Measurements from ENCODE around the gene KHNYN.
"Not testable (repeated sequence)": the region's sequence is repeated elsewhere in the genome, so short reads cannot be mapped to it uniquely, and the experiment has no call there.

- TF ChIP-seq, protein P1, sequence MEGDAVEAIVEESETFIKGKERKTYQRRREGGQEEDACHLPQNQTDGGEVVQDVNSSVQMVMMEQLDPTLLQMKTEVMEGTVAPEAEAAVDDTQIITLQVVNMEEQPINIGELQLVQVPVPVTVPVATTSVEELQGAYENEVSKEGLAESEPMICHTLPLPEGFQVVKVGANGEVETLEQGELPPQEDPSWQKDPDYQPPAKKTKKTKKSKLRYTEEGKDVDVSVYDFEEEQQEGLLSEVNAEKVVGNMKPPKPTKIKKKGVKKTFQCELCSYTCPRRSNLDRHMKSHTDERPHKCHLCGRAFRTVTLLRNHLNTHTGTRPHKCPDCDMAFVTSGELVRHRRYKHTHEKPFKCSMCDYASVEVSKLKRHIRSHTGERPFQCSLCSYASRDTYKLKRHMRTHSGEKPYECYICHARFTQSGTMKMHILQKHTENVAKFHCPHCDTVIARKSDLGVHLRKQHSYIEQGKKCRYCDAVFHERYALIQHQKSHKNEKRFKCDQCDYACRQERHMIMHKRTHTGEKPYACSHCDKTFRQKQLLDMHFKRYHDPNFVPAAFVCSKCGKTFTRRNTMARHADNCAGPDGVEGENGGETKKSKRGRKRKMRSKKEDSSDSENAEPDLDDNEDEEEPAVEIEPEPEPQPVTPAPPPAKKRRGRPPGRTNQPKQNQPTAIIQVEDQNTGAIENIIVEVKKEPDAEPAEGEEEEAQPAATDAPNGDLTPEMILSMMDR (IDR thresholded peaks at IDR 0.05; ENCODE audit: low read length) = not testable (repeated sequence)
- not testable (repeated sequence) for TF ChIP-seq EZH2 (IDR thresholded peaks at IDR 0.05; ENCODE audit: borderline replicate concordance, low read length)
Measured at GRCh38 chr14:24479999-24480398, 50.2 kb downstream of the KHNYN start.

Measured in OCI-LY1 (cell line).